Measurements from ENCODE around the gene C6orf89. TPM values are rescaled to one million over a fixed set of nuclear protein-coding genes. Genes with fewer than 3 reads are reported as not detected.

Gene C6orf89
- total RNA-seq, 1 experiment from 2014 or later, result 13.2 TPM

- TF ChIP-seq PRDM15 (CRISPR knock-in tag; IDR thresholded peaks at IDR 0.05) (no peak), SMAD3 (CRISPR knock-in tag; IDR thresholded peaks at IDR 0.05; ENCODE audit: borderline replicate concordance) (no peak)
- TF ChIP-seq, protein P1, sequence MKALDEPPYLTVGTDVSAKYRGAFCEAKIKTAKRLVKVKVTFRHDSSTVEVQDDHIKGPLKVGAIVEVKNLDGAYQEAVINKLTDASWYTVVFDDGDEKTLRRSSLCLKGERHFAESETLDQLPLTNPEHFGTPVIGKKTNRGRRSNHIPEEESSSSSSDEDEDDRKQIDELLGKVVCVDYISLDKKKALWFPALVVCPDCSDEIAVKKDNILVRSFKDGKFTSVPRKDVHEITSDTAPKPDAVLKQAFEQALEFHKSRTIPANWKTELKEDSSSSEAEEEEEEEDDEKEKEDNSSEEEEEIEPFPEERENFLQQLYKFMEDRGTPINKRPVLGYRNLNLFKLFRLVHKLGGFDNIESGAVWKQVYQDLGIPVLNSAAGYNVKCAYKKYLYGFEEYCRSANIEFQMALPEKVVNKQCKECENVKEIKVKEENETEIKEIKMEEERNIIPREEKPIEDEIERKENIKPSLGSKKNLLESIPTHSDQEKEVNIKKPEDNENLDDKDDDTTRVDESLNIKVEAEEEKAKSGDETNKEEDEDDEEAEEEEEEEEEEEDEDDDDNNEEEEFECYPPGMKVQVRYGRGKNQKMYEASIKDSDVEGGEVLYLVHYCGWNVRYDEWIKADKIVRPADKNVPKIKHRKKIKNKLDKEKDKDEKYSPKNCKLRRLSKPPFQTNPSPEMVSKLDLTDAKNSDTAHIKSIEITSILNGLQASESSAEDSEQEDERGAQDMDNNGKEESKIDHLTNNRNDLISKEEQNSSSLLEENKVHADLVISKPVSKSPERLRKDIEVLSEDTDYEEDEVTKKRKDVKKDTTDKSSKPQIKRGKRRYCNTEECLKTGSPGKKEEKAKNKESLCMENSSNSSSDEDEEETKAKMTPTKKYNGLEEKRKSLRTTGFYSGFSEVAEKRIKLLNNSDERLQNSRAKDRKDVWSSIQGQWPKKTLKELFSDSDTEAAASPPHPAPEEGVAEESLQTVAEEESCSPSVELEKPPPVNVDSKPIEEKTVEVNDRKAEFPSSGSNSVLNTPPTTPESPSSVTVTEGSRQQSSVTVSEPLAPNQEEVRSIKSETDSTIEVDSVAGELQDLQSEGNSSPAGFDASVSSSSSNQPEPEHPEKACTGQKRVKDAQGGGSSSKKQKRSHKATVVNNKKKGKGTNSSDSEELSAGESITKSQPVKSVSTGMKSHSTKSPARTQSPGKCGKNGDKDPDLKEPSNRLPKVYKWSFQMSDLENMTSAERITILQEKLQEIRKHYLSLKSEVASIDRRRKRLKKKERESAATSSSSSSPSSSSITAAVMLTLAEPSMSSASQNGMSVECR (CRISPR knock-in tag; IDR thresholded peaks at IDR 0.05; ENCODE audit: borderline replicate concordance), result no peak
Measured at GRCh38 chr6:36944650-36945049, 58.9 kb downstream of the C6orf89 start (continued).

GRCh38 chr6:36945301-36945700 lies 59.5 kb downstream of the C6orf89 start:
- ChIA-PET POLR2A (no interaction called here), CTCF (no interaction called here)
- Mint-ChIP-seq H3K27me3 (ENCODE audit: low read depth) (peaks cover 7% of the 10 kb centered on the region; the same call in 1 of the 2 replicates), H3K27ac (no peak overlapping the region), H3K9me3 (peaks cover 10% of the 10 kb centered on the region), H3K4me1 (peaks cover 17% of the 10 kb centered on the region), H3K36me3 (peaks cover 2% of the 10 kb centered on the region), H3K4me3 (no peak overlapping the region)
- TF ChIP-seq RORB (CRISPR knock-in tag; IDR thresholded peaks at IDR 0.05) (no peak), FOXP1 (CRISPR knock-in tag; IDR thresholded peaks at IDR 0.05; ENCODE audit: borderline replicate concordance) (no peak), CTCF (IDR thresholded peaks at IDR 0.05) (no peak), PRRX2 (CRISPR knock-in tag; IDR thresholded peaks at IDR 0.05) (no peak), CBFB (CRISPR knock-in tag; IDR thresholded peaks at IDR 0.05; ENCODE audit: low read depth) (no peak), ZBTB43 (CRISPR knock-in tag; IDR thresholded peaks at IDR 0.05) (no peak), RELA (CRISPR knock-in tag; IDR thresholded peaks at IDR 0.05; ENCODE audit: borderline replicate concordance) (no peak), CREB1 (CRISPR knock-in tag; IDR thresholded peaks at IDR 0.05) (no peak), ZNF512 (CRISPR knock-in tag; IDR thresholded peaks at IDR 0.05; ENCODE audit: borderline replicate concordance) (no peak)
- DNase-seq (ENCODE audit: low spot score) (no peak), ATAC-seq (no peak)

All from WTC11 (cell line).